H9 (cell line): ENCODE data around the gene PRKCD. TPM values are rescaled to one million over a fixed set of nuclear protein-coding genes. Genes with fewer than 3 reads are reported as not detected.

Source experiments
- DNase-seq: peaks from one replicate; pipeline ENCODE4 v3.0.0-alpha.2; 2017
- H2AFZ ChIP-seq: one replicate; pipeline ENCODE4 v1.6.1; 2013; ENCODE audit warnings: mild to moderate bottlenecking, low read length, control low read depth, moderate library complexity
- H2AK5ac ChIP-seq: 2 replicates; pipeline ENCODE4 v1.6.1; 2013; ENCODE audit warnings: low read length, control low read depth, mixed read lengths; ENCODE audit not compliant: insufficient read length
- H2BK120ac ChIP-seq: one replicate; pipeline ENCODE4 v1.6.1; 2013; ENCODE audit warnings: low read depth, mild to moderate bottlenecking, low read length, control low read depth, inconsistent platforms; ENCODE audit not compliant: poor library complexity, severe bottlenecking
- H2BK12ac ChIP-seq: 2 replicates; pipeline ENCODE4 v1.6.1; 2013; ENCODE audit warnings: low read length, control low read depth, mixed read lengths, low read depth; ENCODE audit not compliant: insufficient read length
- H2BK15ac ChIP-seq: 2 replicates; pipeline ENCODE4 v1.6.1; 2013; ENCODE audit warnings: low read depth, low read length, control low read depth
- H2BK20ac ChIP-seq: one replicate; pipeline ENCODE4 v1.6.1; 2013; ENCODE audit warnings: low read depth, mild to moderate bottlenecking, low read length, control low read depth, inconsistent platforms; ENCODE audit not compliant: poor library complexity, severe bottlenecking
- H2BK5ac ChIP-seq: 2 replicates; pipeline ENCODE4 v1.6.1; 2013; ENCODE audit warnings: low read length, control low read depth, mixed read lengths; ENCODE audit not compliant: insufficient read length
- H3K14ac ChIP-seq: 2 replicates; pipeline ENCODE4 v1.6.1; 2013; ENCODE audit warnings: low read length, control low read depth; ENCODE audit not compliant: insufficient read depth
- H3K18ac ChIP-seq: 2 replicates; pipeline ENCODE4 v1.6.1; 2013; ENCODE audit warnings: low read depth, mild to moderate bottlenecking, mixed read lengths, low read length, control low read depth; ENCODE audit not compliant: insufficient read length
- H3K23ac ChIP-seq: 2 replicates; pipeline ENCODE4 v1.6.1; 2013; ENCODE audit warnings: low read length, control low read depth, mixed read lengths, low read depth; ENCODE audit not compliant: insufficient read length
- H3K23me2 ChIP-seq: 2 replicates; pipeline ENCODE4 v1.6.1; 2013; ENCODE audit warnings: low read depth, mild to moderate bottlenecking, mixed read lengths, low read length, control low read depth; ENCODE audit not compliant: insufficient read length, poor library complexity, severe bottlenecking
- H3K27ac ChIP-seq: 2 replicates; pipeline ENCODE4 v1.5.1; 2013; ENCODE audit warnings: low read length, control low read depth, mixed read lengths, low read depth; ENCODE audit not compliant: insufficient read length
- H3K27me3 ChIP-seq: 2 replicates; pipeline ENCODE4 v1.6.1; 2013; ENCODE audit warnings: low read length, control low read depth, inconsistent platforms; ENCODE audit not compliant: insufficient read depth
- H3K4ac ChIP-seq: 2 replicates; pipeline ENCODE4 v1.6.1; 2013; ENCODE audit warnings: low read depth, mild to moderate bottlenecking, control low read depth, inconsistent platforms, low read length, moderate library complexity
- H3K4me1 ChIP-seq: 2 replicates; pipeline ENCODE4 v1.6.1; 2013; ENCODE audit warnings: low read length, control low read depth, inconsistent platforms; ENCODE audit not compliant: insufficient read depth
- H3K4me2 ChIP-seq: 2 replicates; pipeline ENCODE4 v1.6.1; 2013; ENCODE audit warnings: low read length, control low read depth, mixed read lengths; ENCODE audit not compliant: insufficient read length, insufficient read depth
- H3K56ac ChIP-seq: 2 replicates; pipeline ENCODE4 v1.6.1; 2013; ENCODE audit warnings: low read depth, mild to moderate bottlenecking, mixed read lengths, low read length, control low read depth; ENCODE audit not compliant: insufficient read length
- H3K79me1 ChIP-seq: 2 replicates; pipeline ENCODE4 v1.6.1; 2013; ENCODE audit warnings: low read depth, mild to moderate bottlenecking, moderate library complexity, low read length, control low read depth, inconsistent platforms; ENCODE audit not compliant: insufficient read depth, poor library complexity, severe bottlenecking
- H3K79me2 ChIP-seq: 2 replicates; pipeline ENCODE4 v1.6.1; 2013; ENCODE audit warnings: low read length, control low read depth, inconsistent platforms; ENCODE audit not compliant: insufficient read depth
- H3K9ac ChIP-seq: 2 replicates; pipeline ENCODE4 v1.6.1; 2013; ENCODE audit warnings: low read length, control low read depth, mixed read lengths; ENCODE audit not compliant: insufficient read length; ENCODE audit errors: extremely low read depth
- H3K9me3 ChIP-seq: one replicate; pipeline ENCODE4 v1.6.1; 2013; ENCODE audit warnings: low read depth, low read length, inconsistent platforms; ENCODE audit not compliant: control insufficient read depth
- H3T11ph ChIP-seq: one replicate; pipeline ENCODE4 v1.6.1; 2013; ENCODE audit warnings: mild to moderate bottlenecking, low read length, control low read depth, inconsistent platforms
- H4K20me1 ChIP-seq: one replicate; pipeline ENCODE4 v1.6.1; 2013; ENCODE audit not compliant: control insufficient read depth, insufficient read length, insufficient read depth
- H4K5ac ChIP-seq: 2 replicates; pipeline ENCODE4 v1.6.1; 2013; ENCODE audit warnings: low read depth, mild to moderate bottlenecking, mixed read lengths, low read length, control low read depth; ENCODE audit not compliant: insufficient read length
- H4K8ac ChIP-seq: replicated peaks from 2 replicates; pipeline ENCODE4 v1.6.1; 2013; ENCODE audit warnings: low read length, control low read depth, mixed read lengths, low read depth; ENCODE audit not compliant: insufficient read length
- H4K91ac ChIP-seq: 2 replicates; pipeline ENCODE4 v1.6.1; 2013; ENCODE audit warnings: low read depth, mild to moderate bottlenecking, moderate library complexity, mixed read lengths, low read length, control low read depth; ENCODE audit not compliant: insufficient read length
- H3K27ac Mint-ChIP-seq, 3 experiments: 2 replicates in 2 of 3; 3 replicates in 1 of 3; pipeline ENCODE4 v1.8.0; 2020 to 2021; ENCODE audit warnings: mixed read lengths in 3 of 3, mild to moderate bottlenecking in 1 of 3, moderate library complexity in 1 of 3
- H3K27me3 Mint-ChIP-seq: 2 replicates; pipeline ENCODE4 v1.8.0; 2021; ENCODE audit warnings: low read depth, mild to moderate bottlenecking, moderate library complexity, mixed read lengths
- H3K36me3 Mint-ChIP-seq, 3 experiments: 2 replicates in 2 of 3; 3 replicates in 1 of 3; pipeline ENCODE4 v1.8.0; 2020 to 2021; ENCODE audit warnings: low read depth in 3 of 3, mixed read lengths in 3 of 3; ENCODE audit not compliant: insufficient read depth in 1 of 3
- H3K4me1 Mint-ChIP-seq, 2 experiments: 2 replicates each; pipeline ENCODE4 v1.8.0; 2020; ENCODE audit warnings: mixed read lengths in 2 of 2
- H3K4me3 Mint-ChIP-seq, 2 experiments: 2 replicates in 1 of 2; 3 replicates in 1 of 2; pipeline ENCODE4 v1.8.0; 2020 to 2021; ENCODE audit warnings: mild to moderate bottlenecking in 2 of 2, mixed read lengths in 2 of 2, moderate library complexity in 1 of 2
- H3K9me3 Mint-ChIP-seq, 2 experiments: 2 replicates in 1 of 2; 3 replicates in 1 of 2; pipeline ENCODE4 v1.8.0; 2020; ENCODE audit warnings: mild to moderate bottlenecking in 2 of 2, mixed read lengths in 2 of 2, moderate library complexity in 1 of 2
- CTCF ChIP-seq: fragments of 200-600 bp; sonication (generic); conservative IDR thresholded peaks from 3 replicates; pipeline ENCODE4 v1.8.0; 2021; ENCODE audit warnings: antibody characterized with exemption, mild to moderate bottlenecking
- WGBS: extraction: QIAGEN DNeasy Blood & Tissue Kit; methylation state at CpG from one replicate; pipeline ENCODE4 v1.1.7; 2013; ENCODE audit warnings: missing lambda C conversion rate, low lambda C conversion rate, mixed read lengths; ENCODE audit not compliant: insufficient read length; ENCODE audit errors: extremely low coverage; 5-methylcytosine and 5-hydroxymethylcytosine counted together
- total RNA-seq: library from RNA; stranded (reverse); gene quantifications from 2 replicates; pipeline ENCODE4 v1.2.1, GENCODE V29; 2021

The PRKCD gene
- total RNA-seq, 1 experiment from 2014 or later, result 23.7 TPM

GRCh38 chr3:53198996-53199395, 38.0 kb downstream of the PRKCD start:
- Histone ChIP-seq H3K27ac (no peak overlapping the region), H3K9ac (no peak overlapping the region), H3K4me2 (no peak overlapping the region), H4K5ac (no peak overlapping the region), H3K23ac (no peak overlapping the region), H2BK12ac (no peak overlapping the region), H2BK5ac (no peak overlapping the region), H2BK15ac (no peak overlapping the region), H3K4ac (no peak overlapping the region), H3K56ac (no peak overlapping the region), H3T11ph (no peak overlapping the region), H3K18ac (no peak overlapping the region), H2BK120ac (no peak overlapping the region), H3K27me3 (no peaks in the 10 kb centered on the region), H2BK20ac (no peak overlapping the region), H2AK5ac (no peak overlapping the region), H3K79me1 (no peaks in the 10 kb centered on the region), H3K4me1 (no peaks in the 10 kb centered on the region; the same call in 1 of the 2 replicates), H3K9me3 (no peaks in the 10 kb centered on the region), H3K14ac (no peak overlapping the region), H4K91ac (no peak overlapping the region), H2AFZ (no peak overlapping the region), H3K23me2 (no peaks in the 10 kb centered on the region), H4K8ac (no peak overlapping the region), H3K79me2 (no peaks in the 10 kb centered on the region), H4K20me1 (no peaks in the 10 kb centered on the region)
- Mint-ChIP-seq H3K4me3 (no peak overlapping the region), H3K9me3 (peaks cover 0 to 3% of the 10 kb centered on the region in 2 experiments; a peak in 2 of 5 replicates), H3K27me3 (peaks cover 6% of the 10 kb centered on the region), H3K36me3 (peaks cover 0 to 4% (median 0%) of the 10 kb centered on the region in 3 experiments; a peak in 1 of 7 replicates), H3K4me1 (peaks cover 9 to 21% of the 10 kb centered on the region in 2 experiments), H3K27ac (no peak overlapping the region)
- TF ChIP-seq CTCF, result no peak
- no peak for DNase-seq
- WGBS, result no CpG with 5 or more reads among the region's 7 CpGs
